ENCODE results near the gene FOXJ3.

FOXJ3 gene

GRCh38 chr1:42259059-42259738 is 75.8 kb downstream of the FOXJ3 start:
- DNase-seq (ENCODE audit: low spot score in 2 of 2) (no peak), ATAC-seq (no peak)
- Mint-ChIP-seq H3K36me3 (peaks cover 29% of the 10 kb centered on the region), H3K9me3 (peaks cover 5% of the 10 kb centered on the region), H3K4me1 (peaks cover 17% of the 10 kb centered on the region), H3K4me3 (no peak overlapping the region), H3K27ac (no peak overlapping the region)

DNA sequence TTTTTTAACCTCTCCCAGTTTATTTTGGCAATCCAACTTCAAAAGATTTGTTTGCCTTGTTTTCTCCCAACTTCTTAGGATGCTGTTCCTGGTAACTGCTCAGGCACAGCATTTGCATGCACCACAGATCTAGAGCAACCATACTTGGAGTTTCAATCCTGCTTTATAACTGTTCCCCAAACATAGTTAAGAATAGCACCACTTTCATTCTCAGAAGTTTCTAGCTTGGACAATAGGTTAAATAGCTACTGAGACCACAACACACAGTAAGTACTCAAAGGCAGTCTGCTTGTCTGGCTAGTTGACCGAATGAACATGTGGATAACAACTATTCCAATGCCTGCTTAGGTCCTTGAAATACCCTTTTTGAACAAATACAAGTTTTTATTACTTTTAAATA is 76.8 kb downstream of the FOXJ3 start:
- Mint-ChIP-seq H3K4me3 (no peak overlapping the region), H3K36me3 (peaks cover 19% of the 10 kb centered on the region), H3K4me1 (peaks cover 17% of the 10 kb centered on the region), H3K27ac (no peak overlapping the region), H3K9me3 (peaks cover 5% of the 10 kb centered on the region)
- ATAC-seq, result no peak
- no peak for DNase-seq (ENCODE audit: low spot score in 2 of 2)

DNA sequence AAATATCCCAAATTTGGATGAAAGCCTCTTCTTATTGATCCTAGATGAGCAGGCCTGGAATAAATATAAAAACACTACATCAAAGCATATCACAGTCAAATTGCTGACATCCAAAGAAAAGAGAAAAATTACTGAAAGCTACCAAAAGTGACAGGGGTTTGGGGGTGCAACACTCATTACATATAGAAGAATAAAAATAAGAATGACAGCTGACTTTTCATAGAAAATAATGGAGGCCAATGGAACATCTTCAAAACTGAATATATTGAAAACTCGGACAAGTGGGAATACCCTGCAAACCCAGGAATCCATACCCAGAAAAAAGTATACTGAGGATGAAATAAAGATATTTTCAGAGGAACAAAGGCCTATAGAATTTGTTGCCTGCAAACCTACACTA is 84.0 kb downstream of the FOXJ3 start:
- ATAC-seq (no peak), DNase-seq (ENCODE audit: low spot score in 2 of 2) (no peak)
- peaks cover 19% of the 10 kb centered on the region for H3K36me3 Mint-ChIP-seq
- H3K4me3 Mint-ChIP-seq, result no peak overlapping the region
- peaks cover 15% of the 10 kb centered on the region for H3K4me1 Mint-ChIP-seq
- no peak overlapping the region for H3K27ac Mint-ChIP-seq
- peaks cover 5% of the 10 kb centered on the region for H3K9me3 Mint-ChIP-seq

DNA sequence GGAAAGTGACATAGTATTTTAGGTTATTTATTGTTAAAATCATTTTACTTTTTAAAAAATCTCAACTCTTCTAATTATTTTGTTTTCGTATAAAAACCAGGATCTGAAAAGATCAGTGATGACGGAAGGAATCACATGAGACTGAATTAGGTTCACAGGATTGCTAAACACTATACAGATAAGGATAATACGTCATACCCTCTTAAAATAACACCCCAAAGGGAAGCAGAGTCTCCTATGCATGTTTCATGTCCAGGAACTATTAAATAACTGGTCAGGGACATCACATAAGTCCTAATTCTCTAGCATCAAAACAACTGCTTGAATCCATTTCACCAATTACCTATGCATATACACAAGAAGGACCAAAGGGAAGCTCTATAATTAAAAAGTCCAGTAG is 84.9 kb downstream of the FOXJ3 start:
- H3K4me3 Mint-ChIP-seq, result no peak overlapping the region
- DNase-seq (ENCODE audit: low spot score in 2 of 2), result no peak
- H3K9me3 Mint-ChIP-seq, result peaks cover 3% of the 10 kb centered on the region
- H3K36me3 Mint-ChIP-seq, result peaks cover 23% of the 10 kb centered on the region
- H3K27ac Mint-ChIP-seq, result no peak overlapping the region
- H3K4me1 Mint-ChIP-seq, result peaks cover 24% of the 10 kb centered on the region
- no peak for ATAC-seq

- Mint-ChIP-seq H3K4me1 (peaks cover 59% of the 10 kb centered on the region), H3K9me3 (peaks cover 8% of the 10 kb centered on the region), H3K4me3 (no peak overlapping the region), H3K27ac (peak overlapping the region; percentile 38), H3K36me3 (peaks cover 15% of the 10 kb centered on the region)
- no peak for DNase-seq (ENCODE audit: low spot score in 2 of 2)
- ATAC-seq, result peak; percentile 39
Observed at GRCh38 chr1:42240966-42241755, 93.9 kb downstream of the FOXJ3 start.

GRCh38 chr1:42239555-42239954 is 95.5 kb downstream of the FOXJ3 start:
- DNase-seq (ENCODE audit: low spot score in 2 of 2), result no peak
- peaks cover 8% of the 10 kb centered on the region for H3K9me3 Mint-ChIP-seq
- H3K27ac Mint-ChIP-seq, result no peak overlapping the region
- H3K36me3 Mint-ChIP-seq, result peaks cover 9% of the 10 kb centered on the region
- no peak for ATAC-seq
- peaks cover 43% of the 10 kb centered on the region for H3K4me1 Mint-ChIP-seq
- H3K4me3 Mint-ChIP-seq, result no peak overlapping the region

- DNase-seq (ENCODE audit: low spot score in 2 of 2), result no peak
- H3K27ac Mint-ChIP-seq, result no peak overlapping the region
- no peak overlapping the region for H3K4me3 Mint-ChIP-seq
- ATAC-seq, result no peak
- H3K9me3 Mint-ChIP-seq, result peaks cover 10% of the 10 kb centered on the region
- H3K4me1 Mint-ChIP-seq, result peaks cover 38% of the 10 kb centered on the region
- peaks cover 9% of the 10 kb centered on the region for H3K36me3 Mint-ChIP-seq
Observed at GRCh38 chr1:42239041-42239440, 96.0 kb downstream of the FOXJ3 start.

DNA sequence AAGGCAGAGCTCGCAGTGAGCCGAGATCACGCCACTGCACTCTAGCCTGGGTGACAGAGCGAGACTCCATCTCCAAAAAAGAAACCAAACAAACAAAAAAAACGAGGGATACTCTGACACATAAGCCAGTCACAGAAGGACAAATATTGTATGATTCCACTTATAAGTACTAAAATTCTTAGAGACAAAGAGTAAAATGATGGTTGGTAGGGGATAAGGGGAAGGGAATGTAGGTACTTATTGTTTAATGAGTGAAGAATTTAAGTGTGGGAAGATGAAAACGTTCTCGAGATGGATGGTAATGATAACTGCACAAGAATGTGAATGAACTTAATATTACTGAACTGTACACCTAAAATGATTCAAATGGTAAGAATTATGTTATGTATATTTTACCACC is 103.8 kb downstream of the FOXJ3 start:
- DNase-seq (ENCODE audit: low spot score in 2 of 2) (no peak), ATAC-seq (no peak)
- Mint-ChIP-seq H3K36me3 (no peaks in the 10 kb centered on the region), H3K27ac (no peak overlapping the region), H3K9me3 (peaks cover 3% of the 10 kb centered on the region), H3K4me1 (peaks cover 11% of the 10 kb centered on the region), H3K4me3 (no peak overlapping the region)

GRCh38 chr1:42228938-42229337 is 106.1 kb downstream of the FOXJ3 start:
- no peak overlapping the region for H3K4me3 Mint-ChIP-seq
- DNase-seq (ENCODE audit: low spot score in 2 of 2) (no peak), ATAC-seq (no peak)
- peaks cover 11% of the 10 kb centered on the region for H3K4me1 Mint-ChIP-seq
- peaks cover under 1% of the 10 kb centered on the region for H3K9me3 Mint-ChIP-seq
- H3K36me3 Mint-ChIP-seq, result no peaks in the 10 kb centered on the region
- H3K27ac Mint-ChIP-seq, result peak overlapping the region; percentile 1

DNA sequence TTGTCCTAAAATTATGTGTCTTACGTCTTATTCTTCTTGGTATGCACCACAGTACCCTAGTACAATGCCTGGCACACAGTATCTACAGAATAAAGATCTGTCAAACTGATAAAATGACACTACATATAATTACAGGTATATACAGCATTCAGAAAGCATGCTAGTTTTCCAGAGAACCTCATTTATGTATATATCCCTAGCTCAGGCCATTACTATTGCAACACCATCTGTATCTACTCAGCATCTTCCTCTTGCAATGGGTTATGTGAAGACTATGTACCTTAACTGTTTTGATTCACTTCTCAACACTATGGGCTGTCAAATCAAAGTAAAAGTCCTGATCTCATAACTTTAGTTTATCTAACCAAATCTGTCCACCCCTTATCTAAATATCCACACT is 112.0 kb downstream of the FOXJ3 start:
- ATAC-seq (no peak), DNase-seq (ENCODE audit: low spot score in 2 of 2) (no peak)
- peak overlapping the region; percentile 5 for H3K27ac Mint-ChIP-seq
- H3K36me3 Mint-ChIP-seq, result peaks cover 12% of the 10 kb centered on the region
- peaks cover 3% of the 10 kb centered on the region for H3K9me3 Mint-ChIP-seq
- H3K4me3 Mint-ChIP-seq, result no peak overlapping the region
- peaks cover 42% of the 10 kb centered on the region for H3K4me1 Mint-ChIP-seq

DNA sequence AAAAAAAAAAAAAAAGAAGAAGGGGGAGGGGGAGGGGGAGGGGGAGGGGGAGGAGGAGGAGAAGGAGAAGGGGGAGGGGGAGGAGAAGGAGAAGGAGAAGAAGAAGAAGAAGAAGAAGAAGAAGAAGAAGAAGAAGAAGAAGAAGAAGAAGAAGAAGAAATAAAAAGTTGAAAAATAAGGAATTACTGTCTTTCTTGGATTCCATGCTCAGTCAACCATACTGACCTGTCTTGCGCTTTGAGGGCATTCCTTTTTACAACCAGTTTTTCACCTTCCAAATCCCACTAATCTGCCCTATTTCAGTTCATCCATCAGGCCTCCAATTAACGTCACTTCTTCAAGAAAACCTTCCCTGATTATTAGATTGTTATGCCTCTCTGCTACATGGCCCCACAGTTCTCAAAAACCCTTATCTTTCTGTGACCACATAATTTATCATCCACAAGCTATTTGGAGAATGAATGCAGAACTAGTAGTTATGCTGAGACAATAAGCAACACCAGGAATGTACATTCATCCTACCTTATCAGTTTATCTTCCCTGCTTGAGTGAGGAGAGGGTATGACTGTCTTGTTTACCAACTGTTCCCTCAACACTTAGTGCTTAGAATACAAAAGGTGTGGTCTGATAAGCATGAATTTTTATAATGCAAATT is 113.0 kb downstream of the FOXJ3 start:
- H3K36me3 Mint-ChIP-seq, result peaks cover 12% of the 10 kb centered on the region
- peak overlapping the region; percentile 5 for H3K27ac Mint-ChIP-seq
- ATAC-seq, result no peak
- DNase-seq (ENCODE audit: low spot score in 2 of 2), result no peak
- peaks cover 3% of the 10 kb centered on the region for H3K9me3 Mint-ChIP-seq
- H3K4me3 Mint-ChIP-seq, result no peak overlapping the region
- H3K4me1 Mint-ChIP-seq, result peaks cover 46% of the 10 kb centered on the region

DNA sequence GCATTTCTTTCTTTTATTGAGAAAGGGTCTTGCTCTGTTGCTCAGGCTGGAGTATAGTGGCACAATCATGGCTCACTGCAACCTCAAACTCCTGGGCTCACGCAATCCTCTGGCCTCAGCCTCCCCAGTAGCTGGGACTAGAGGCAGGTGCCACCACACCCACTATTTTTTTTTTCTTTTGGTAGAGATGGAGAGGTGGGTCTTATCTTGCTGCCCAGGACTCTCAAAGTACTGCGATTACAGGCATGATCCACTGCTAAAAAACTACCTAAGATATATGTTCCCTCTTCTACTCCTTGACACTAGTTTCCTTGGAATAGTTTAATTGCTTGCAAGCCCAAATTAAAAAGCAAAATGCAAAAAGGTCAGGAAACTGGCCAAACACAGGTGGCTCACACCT is 113.6 kb downstream of the FOXJ3 start:
- DNase-seq (ENCODE audit: low spot score in 2 of 2) (no peak), ATAC-seq (no peak)
- Mint-ChIP-seq H3K4me1 (peaks cover 46% of the 10 kb centered on the region), H3K4me3 (no peak overlapping the region), H3K27ac (peak overlapping the region; percentile 5), H3K9me3 (peaks cover 3% of the 10 kb centered on the region), H3K36me3 (peaks cover 15% of the 10 kb centered on the region)

DNA sequence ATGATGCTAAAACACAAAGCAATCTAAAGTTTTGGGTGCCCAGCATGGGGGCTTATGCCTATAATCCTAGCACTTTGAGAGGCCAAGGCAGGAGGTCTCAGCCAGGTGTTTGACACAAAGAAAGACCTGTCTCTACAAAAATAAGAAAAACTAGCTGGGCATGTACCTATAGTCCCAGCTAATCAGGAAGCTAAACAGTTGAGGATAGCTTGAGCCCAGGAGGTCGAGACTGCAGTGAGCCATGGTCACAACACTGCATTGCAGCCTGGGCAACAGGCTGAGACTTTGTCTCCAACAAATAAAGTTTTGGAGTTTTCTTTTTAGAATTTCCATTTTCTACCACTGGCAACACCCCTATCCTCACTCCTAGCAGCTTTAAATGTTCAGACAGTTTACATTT is 115.4 kb downstream of the FOXJ3 start:
- Mint-ChIP-seq H3K36me3 (peaks cover 18% of the 10 kb centered on the region), H3K4me1 (peaks cover 49% of the 10 kb centered on the region), H3K4me3 (no peak overlapping the region), H3K27ac (no peak overlapping the region), H3K9me3 (peaks cover 3% of the 10 kb centered on the region)
- ATAC-seq (no peak), DNase-seq (ENCODE audit: low spot score in 2 of 2) (no peak)

DNA sequence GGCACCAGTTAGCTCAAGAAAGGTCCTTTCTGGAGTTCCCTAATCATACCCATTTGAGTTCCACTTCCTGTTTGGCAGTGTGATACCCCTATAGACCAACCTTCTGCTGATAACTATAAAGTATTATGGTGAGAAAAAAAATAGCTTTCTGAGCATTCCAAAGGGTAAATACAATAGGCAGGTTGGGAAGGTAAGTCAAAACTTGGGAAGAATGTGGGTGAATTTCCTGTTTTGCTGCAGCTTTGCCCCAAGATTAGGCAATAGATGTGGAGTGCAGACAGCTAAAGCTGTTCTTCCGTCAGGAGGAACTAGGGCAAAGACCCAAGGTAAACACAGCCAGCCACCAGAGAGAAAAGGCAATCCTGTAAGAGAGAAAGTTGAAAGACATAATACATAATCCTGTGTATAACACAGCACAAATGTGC is 120.6 kb downstream of the FOXJ3 start:
- Mint-ChIP-seq H3K36me3 (peaks cover 16% of the 10 kb centered on the region), H3K4me3 (no peak overlapping the region), H3K9me3 (no peaks in the 10 kb centered on the region), H3K27ac (no peak overlapping the region), H3K4me1 (peaks cover 38% of the 10 kb centered on the region)
- ATAC-seq (no peak), DNase-seq (ENCODE audit: low spot score in 2 of 2) (no peak)

DNA sequence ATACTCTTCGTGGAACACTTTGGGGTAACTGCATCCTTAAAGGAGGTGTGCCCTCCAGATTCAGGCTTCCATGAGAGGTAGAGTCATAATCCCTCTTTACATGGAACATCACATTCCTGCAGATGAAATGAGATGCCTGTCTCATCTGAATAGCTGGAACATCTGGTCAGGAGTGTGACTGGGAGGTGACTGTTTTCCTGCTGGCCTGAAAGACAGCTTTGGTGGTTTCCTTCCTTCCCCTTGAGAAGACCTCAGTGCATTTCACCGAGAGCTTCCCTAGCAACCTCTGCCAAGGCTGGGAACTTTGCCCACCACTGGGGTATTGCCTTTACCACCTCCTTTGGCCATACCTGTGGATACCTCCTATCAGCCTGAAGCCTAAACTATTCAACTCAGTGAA is 123.8 kb downstream of the FOXJ3 start:
- H3K4me3 Mint-ChIP-seq, result no peak overlapping the region

More for the DNA sequence above, 123.8 kb downstream of the FOXJ3 start:
- peaks cover 39% of the 10 kb centered on the region for H3K4me1 Mint-ChIP-seq
- DNase-seq (ENCODE audit: low spot score in 2 of 2), result no peak
- H3K9me3 Mint-ChIP-seq, result no peaks in the 10 kb centered on the region
- H3K27ac Mint-ChIP-seq, result no peak overlapping the region
- no peak for ATAC-seq
- H3K36me3 Mint-ChIP-seq, result peaks cover 12% of the 10 kb centered on the region
